Neural cell (in vitro differentiated cells): ENCODE results near the gene GATB. TPM values are rescaled to one million over a fixed set of nuclear protein-coding genes. Genes with fewer than 3 reads are reported as not detected.

Source experiments
- H2AFZ ChIP-seq: fragments of 200-600, 300-800 bp; sonication (generic), shearing (Covaris generic); 2 replicates; pipeline ENCODE4 v1.6.0; 2014; ENCODE audit warnings: low read depth, mild to moderate bottlenecking, antibody characterized with exemption, low read length, moderate library complexity
- H3F3A ChIP-seq: fragments of 200-600 bp; shearing (Covaris generic); 2 replicates; pipeline ENCODE4 v1.6.1; 2016; ENCODE audit warnings: mild to moderate bottlenecking, moderate library complexity, mixed read lengths, antibody characterized with exemption, low read length; ENCODE audit not compliant: insufficient read depth, poor library complexity, severe bottlenecking
- H3K27ac ChIP-seq: fragments of 200-600, 300-800 bp; sonication (generic), shearing (Covaris generic); 2 replicates; pipeline ENCODE4 v1.5.1; 2014; ENCODE audit warnings: mild to moderate bottlenecking, low read length, moderate library complexity
- H3K27me3 ChIP-seq: fragments of 300-800, 200-600 bp; sonication (generic), shearing (Covaris generic); 2 replicates; pipeline ENCODE4 v1.6.0; 2014; ENCODE audit warnings: mild to moderate bottlenecking, low read depth, low read length, moderate library complexity; ENCODE audit not compliant: insufficient read depth
- H3K36me3 ChIP-seq: fragments of 300-800, 200-600 bp; sonication (generic), shearing (Covaris generic); 2 replicates; pipeline ENCODE4 v1.5.1; 2014; ENCODE audit warnings: mild to moderate bottlenecking, antibody characterized with exemption, low read length, moderate library complexity; ENCODE audit not compliant: insufficient read depth
- H3K4me2 ChIP-seq: fragments of 300-800, 200-600 bp; sonication (generic), shearing (Covaris generic); 2 replicates; pipeline ENCODE4 v1.6.0; 2014; ENCODE audit warnings: mild to moderate bottlenecking, low read length
- H3K4me3 ChIP-seq: fragments of 300-800, 200-600 bp; sonication (generic), shearing (Covaris generic); 2 replicates; pipeline ENCODE4 v1.5.1; 2014; ENCODE audit warnings: mild to moderate bottlenecking, low read length, moderate library complexity
- H3K79me2 ChIP-seq: fragments of 200-600 bp; shearing (Covaris generic); replicated peaks from 2 replicates; pipeline ENCODE4 v1.6.0; 2014; ENCODE audit warnings: mild to moderate bottlenecking, low read length, moderate library complexity; ENCODE audit not compliant: insufficient read depth
- H3K9ac ChIP-seq: fragments of 300-800, 200-600 bp; sonication (generic), shearing (Covaris generic); 2 replicates; pipeline ENCODE4 v1.6.1; 2016; ENCODE audit warnings: mild to moderate bottlenecking, low read length, mixed read lengths
- H3K9me2 ChIP-seq: fragments of 200-600 bp; shearing (Covaris generic); 2 replicates; pipeline ENCODE4 v1.6.1; 2016; ENCODE audit warnings: mild to moderate bottlenecking, low read length, mixed read lengths; ENCODE audit not compliant: insufficient read depth
- H3K9me3 ChIP-seq: fragments of 200-600, 300-800 bp; sonication (generic), shearing (Covaris generic); 2 replicates; pipeline ENCODE4 v1.6.1; 2016; ENCODE audit warnings: mild to moderate bottlenecking, mixed run types, low read length, moderate library complexity, mixed read lengths
- H4K20me1 ChIP-seq: fragments of 200-600 bp; shearing (Covaris generic); 2 replicates; pipeline ENCODE4 v1.6.1; 2016; ENCODE audit warnings: mild to moderate bottlenecking, mixed run types; ENCODE audit not compliant: insufficient read depth
- CTCF ChIP-seq: fragments of 450-650 bp; IDR thresholded peaks from 2 replicates; pipeline ENCODE4 v1.5.1; 2014; ENCODE audit warnings: antibody characterized with exemption, mild to moderate bottlenecking, moderate library complexity; ENCODE audit not compliant: poor library complexity, severe bottlenecking
- EP300 ChIP-seq: fragments of 450-650 bp; conservative IDR thresholded peaks from 2 replicates; pipeline ENCODE4 v1.6.1; 2014; ENCODE audit warnings: antibody characterized with exemption, mild to moderate bottlenecking, moderate library complexity; ENCODE audit not compliant: poor library complexity, severe bottlenecking
- EZH2 ChIP-seq: fragments of 200-600, 300-800 bp; shearing (Covaris generic), sonication (generic); IDR thresholded peaks from 2 replicates; pipeline ENCODE4 v1.6.1; 2014; ENCODE audit warnings: antibody characterized with exemption, low read length, borderline replicate concordance, mild to moderate bottlenecking; ENCODE audit not compliant: insufficient read depth, poor library complexity, severe bottlenecking
- MXI1 ChIP-seq: fragments of 450-650 bp; conservative IDR thresholded peaks from 2 replicates; pipeline ENCODE4 v1.6.1; 2014; ENCODE audit warnings: antibody characterized with exemption, mild to moderate bottlenecking; ENCODE audit not compliant: poor library complexity, severe bottlenecking
- POLR2AphosphoS5 ChIP-seq: IDR thresholded peaks from 2 replicates; pipeline ENCODE4 v1.6.1; 2012
- RAD21 ChIP-seq: fragments of 450-650 bp; conservative IDR thresholded peaks from 2 replicates; pipeline ENCODE4 v1.6.1; 2014; ENCODE audit warnings: antibody characterized with exemption, mild to moderate bottlenecking, moderate library complexity
- REST ChIP-seq: IDR thresholded peaks from 2 replicates; pipeline ENCODE4 v1.6.1; 2012; ENCODE audit warnings: borderline replicate concordance
- SMC3 ChIP-seq: fragments of 450-650 bp; conservative IDR thresholded peaks from 2 replicates; pipeline ENCODE4 v1.6.1; 2014; ENCODE audit warnings: antibody characterized with exemption, mild to moderate bottlenecking, moderate library complexity; ENCODE audit not compliant: poor library complexity
- TAF1 ChIP-seq: IDR thresholded peaks from 2 replicates; pipeline ENCODE4 v1.6.1; 2012; ENCODE audit warnings: low read depth
- polyA plus RNA-seq: library from polyadenylated mRNA; depleted of rRNA; stranded (reverse); fragments of >200 nt; gene quantifications from 2 replicates; pipeline ENCODE4 v1.2.3, GENCODE V29; 2014

Gene GATB
- polyA plus RNA-seq, 1 donor from 2014 or later, result 15.3 TPM

- H3K36me3 ChIP-seq, result no peaks in the 10 kb centered on the region
- H3K79me2 ChIP-seq, result no peaks in the 10 kb centered on the region
- no peaks in the 10 kb centered on the region for H3K9me3 ChIP-seq
- H3K27me3 ChIP-seq, result no peaks in the 10 kb centered on the region
- no peak overlapping the region for H3K4me2 ChIP-seq
- no peaks in the 10 kb centered on the region for H4K20me1 ChIP-seq
- H3K27ac ChIP-seq, result no peak overlapping the region
- no peak overlapping the region for H2AFZ ChIP-seq
- H3K9ac ChIP-seq, result no peak overlapping the region
- H3K9me2 ChIP-seq, result no peaks in the 10 kb centered on the region
- H3K4me3 ChIP-seq, result no peak overlapping the region
- no peaks in the 10 kb centered on the region for H3F3A ChIP-seq
- TF ChIP-seq RAD21 (no peak), TAF1 (no peak), POLR2AphosphoS5 (no peak), EZH2 (no peak)
Observed at GRCh38 chr4:151676301-151676700, 84.5 kb downstream of the GATB start.

- TF ChIP-seq REST (no peak), SMC3 (no peak), POLR2AphosphoS5 (no peak), CTCF (no peak), MXI1 (no peak), TAF1 (no peak), RAD21 (no peak), EZH2 (no peak), EP300 (no peak)
- Histone ChIP-seq H3K9me2 (no peaks in the 10 kb centered on the region), H3K4me2 (no peak overlapping the region), H2AFZ (no peak overlapping the region), H3K9ac (no peak overlapping the region), H3K4me3 (no peak overlapping the region), H3K36me3 (no peaks in the 10 kb centered on the region), H3K27ac (no peak overlapping the region), H3K79me2 (no peaks in the 10 kb centered on the region), H3F3A (no peaks in the 10 kb centered on the region), H3K27me3 (no peaks in the 10 kb centered on the region), H4K20me1 (no peaks in the 10 kb centered on the region), H3K9me3 (no peaks in the 10 kb centered on the region)
Observed at GRCh38 chr4:151675411-151675971, 85.3 kb downstream of the GATB start.
